Measurements from ENCODE around the gene BMAL1. TPM values are rescaled to one million over a fixed set of nuclear protein-coding genes. Genes with fewer than 3 reads are reported as not detected.

Gene BMAL1
- total RNA-seq, 1 experiment from 2014 or later: not detected

DNA sequence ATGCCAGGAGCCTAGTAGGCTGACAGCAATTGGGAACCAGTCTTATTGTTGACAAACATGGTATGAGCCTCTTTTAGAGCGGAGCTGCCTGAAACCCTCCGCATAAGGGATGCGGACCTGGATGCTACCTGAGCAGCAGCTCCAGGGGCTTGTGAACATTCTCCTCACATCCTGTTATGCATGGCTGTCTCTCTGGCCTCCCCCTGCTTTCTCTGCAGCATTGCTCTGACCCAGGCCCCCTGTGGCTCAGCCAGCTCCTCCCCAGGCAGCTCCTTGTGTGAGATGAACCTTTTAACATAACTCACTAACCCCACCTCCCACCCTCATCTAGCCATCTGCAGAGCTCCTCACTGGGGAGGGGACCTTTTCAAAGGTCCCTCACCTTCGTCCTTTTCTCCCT is 6.0 kb downstream of the BMAL1 start:
- no peaks in the 10 kb centered on the region for H3K79me2 ChIP-seq (ENCODE audit: low read length)
- no peaks in the 10 kb centered on the region for H3K9me2 ChIP-seq (replicated peaks; ENCODE audit: insufficient read depth, low read length)
- H3K4me2 ChIP-seq (ENCODE audit: low read depth, low read length, poor library complexity, severe bottlenecking): no peak overlapping the region
- H3K27ac ChIP-seq (ENCODE audit: low read length): no peak overlapping the region
- no peak for DNase-seq
- no peaks in the 10 kb centered on the region for H3K4me1 ChIP-seq (ENCODE audit: low read length)
- H3K27me3 ChIP-seq (ENCODE audit: low read length): no peaks in the 10 kb centered on the region
- no peaks in the 10 kb centered on the region for H3K36me3 ChIP-seq (ENCODE audit: insufficient read depth, low read length)
- no peak overlapping the region for H2AFZ ChIP-seq (ENCODE audit: low read length)
- H4K20me1 ChIP-seq (ENCODE audit: insufficient read depth, low read depth, low read length): no peaks in the 10 kb centered on the region
- no peak overlapping the region for H3K9ac ChIP-seq (ENCODE audit: low read length)
- no peak overlapping the region for H3K4me3 ChIP-seq (ENCODE audit: low read length)
- no peaks in the 10 kb centered on the region for H3K9me3 ChIP-seq (ENCODE audit: low read length)

DNA sequence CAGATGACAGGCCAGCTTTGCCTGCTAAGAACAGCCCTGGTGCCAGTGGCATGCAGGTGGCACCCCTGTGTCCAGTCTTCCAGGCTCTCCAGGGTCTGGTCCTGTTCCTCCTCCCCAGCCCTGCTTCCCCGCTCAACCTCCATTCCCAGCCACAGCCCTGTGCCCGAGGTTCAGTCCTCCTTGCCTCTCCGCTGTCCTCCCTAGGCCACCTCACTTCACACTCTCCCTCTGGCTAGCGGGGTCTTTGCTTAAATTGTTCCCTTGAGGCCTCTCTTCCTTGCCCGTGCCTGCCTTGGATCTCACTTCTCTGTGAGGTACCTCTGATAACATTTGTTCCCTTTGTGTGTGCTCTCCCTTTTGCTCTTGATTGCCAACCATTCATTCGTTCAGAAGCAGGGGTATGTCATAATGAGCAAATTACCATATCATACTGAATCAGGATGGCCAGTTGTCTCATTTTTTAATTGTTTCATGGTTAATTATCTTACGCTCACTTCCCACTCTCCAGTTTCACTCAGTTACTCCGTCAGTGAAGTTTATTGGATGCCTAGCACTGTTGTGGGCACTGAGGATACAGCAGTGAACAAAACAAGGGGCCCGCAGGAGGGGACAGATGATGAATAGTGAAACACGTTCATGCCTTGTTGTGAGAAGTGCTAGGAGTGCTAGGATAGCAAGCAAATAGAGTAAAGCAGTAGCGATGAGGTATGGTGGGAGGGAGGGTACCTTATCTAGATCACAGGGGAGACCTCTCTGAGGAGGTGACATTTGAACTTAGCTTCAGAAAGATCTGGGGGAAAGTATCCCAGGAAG is 7.4 kb downstream of the BMAL1 start:
- Histone ChIP-seq H4K20me1 (ENCODE audit: insufficient read depth, low read depth, low read length) (no peaks in the 10 kb centered on the region), H3K36me3 (ENCODE audit: insufficient read depth, low read length) (no peaks in the 10 kb centered on the region), H3K4me3 (ENCODE audit: low read length) (no peak overlapping the region), H3K27me3 (ENCODE audit: low read length) (no peaks in the 10 kb centered on the region), H3K9ac (ENCODE audit: low read length) (no peak overlapping the region), H3K27ac (ENCODE audit: low read length) (no peak overlapping the region), H3K9me3 (ENCODE audit: low read length) (no peaks in the 10 kb centered on the region), H3K79me2 (ENCODE audit: low read length) (no peaks in the 10 kb centered on the region), H3K4me1 (ENCODE audit: low read length) (no peaks in the 10 kb centered on the region), H3K9me2 (replicated peaks; ENCODE audit: insufficient read depth, low read length) (no peaks in the 10 kb centered on the region), H3K4me2 (ENCODE audit: low read depth, low read length, poor library complexity, severe bottlenecking) (no peak overlapping the region), H2AFZ (ENCODE audit: low read length) (no peak overlapping the region)
- DNase-seq: no peak

DNA sequence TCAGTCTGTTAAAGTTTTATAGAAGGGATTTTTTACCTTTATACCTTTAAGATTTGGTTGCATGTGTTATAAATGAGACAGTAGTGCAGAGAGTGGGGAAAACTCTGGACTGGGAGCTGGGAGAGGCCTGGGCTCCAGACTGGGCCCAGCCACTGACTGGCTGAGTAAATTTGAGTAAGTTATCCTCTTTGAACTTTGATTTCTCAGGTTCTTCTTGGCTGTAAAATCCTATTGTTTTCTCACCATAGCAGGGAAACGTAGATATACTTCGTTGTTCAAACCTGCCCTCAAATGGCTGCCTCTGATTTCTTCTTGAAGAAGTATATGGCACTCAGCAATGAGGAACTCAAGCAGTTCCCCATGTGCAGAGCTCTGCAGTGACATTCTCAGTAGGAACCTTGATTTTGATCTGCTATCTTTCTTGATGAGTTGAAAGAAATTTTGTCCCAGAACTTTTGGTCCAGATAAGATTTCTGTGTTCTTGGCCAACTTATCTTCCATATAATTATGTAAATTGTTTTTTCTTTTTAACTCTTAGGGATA is 8.8 kb downstream of the BMAL1 start:
- Histone ChIP-seq H3K4me3 (ENCODE audit: low read length) (no peak overlapping the region), H3K9me3 (ENCODE audit: low read length) (no peaks in the 10 kb centered on the region), H3K27me3 (ENCODE audit: low read length) (no peaks in the 10 kb centered on the region), H3K79me2 (ENCODE audit: low read length) (no peaks in the 10 kb centered on the region), H3K27ac (ENCODE audit: low read length) (no peak overlapping the region), H4K20me1 (ENCODE audit: insufficient read depth, low read depth, low read length) (no peaks in the 10 kb centered on the region), H3K36me3 (ENCODE audit: insufficient read depth, low read length) (no peaks in the 10 kb centered on the region), H3K9ac (ENCODE audit: low read length) (no peak overlapping the region), H2AFZ (ENCODE audit: low read length) (no peak overlapping the region), H3K4me2 (ENCODE audit: low read depth, low read length, poor library complexity, severe bottlenecking) (no peak overlapping the region), H3K9me2 (replicated peaks; ENCODE audit: insufficient read depth, low read length) (no peaks in the 10 kb centered on the region), H3K4me1 (ENCODE audit: low read length) (no peaks in the 10 kb centered on the region)
- no peak for DNase-seq

DNA sequence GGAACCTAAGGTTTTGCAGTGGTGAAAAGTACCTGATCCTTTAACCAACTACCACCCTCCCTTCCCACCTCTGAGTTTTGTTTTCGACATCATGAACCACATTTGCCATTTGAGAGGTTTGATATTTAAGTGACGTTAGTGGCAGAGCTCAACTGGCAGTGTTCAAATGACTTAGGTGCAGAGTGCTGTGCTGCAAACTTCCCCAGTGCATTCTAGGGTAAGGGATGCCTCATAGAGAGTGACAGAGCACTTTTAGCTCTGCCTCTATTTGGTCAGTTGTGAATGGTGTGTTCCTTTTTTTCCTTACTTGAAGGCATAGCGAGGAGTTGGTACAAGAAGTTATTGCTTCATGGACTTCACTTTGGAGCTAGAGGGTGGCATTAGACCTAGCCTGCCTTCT is 9.4 kb downstream of the BMAL1 start:
- Histone ChIP-seq H3K9ac (ENCODE audit: low read length) (no peak overlapping the region), H3K27ac (ENCODE audit: low read length) (no peak overlapping the region), H4K20me1 (ENCODE audit: insufficient read depth, low read depth, low read length) (no peaks in the 10 kb centered on the region), H3K9me3 (ENCODE audit: low read length) (no peaks in the 10 kb centered on the region), H3K4me1 (ENCODE audit: low read length) (no peaks in the 10 kb centered on the region), H3K27me3 (ENCODE audit: low read length) (no peaks in the 10 kb centered on the region), H3K79me2 (ENCODE audit: low read length) (no peaks in the 10 kb centered on the region), H3K4me2 (ENCODE audit: low read depth, low read length, poor library complexity, severe bottlenecking) (no peak overlapping the region), H3K36me3 (ENCODE audit: insufficient read depth, low read length) (no peaks in the 10 kb centered on the region), H2AFZ (ENCODE audit: low read length) (no peak overlapping the region), H3K9me2 (replicated peaks; ENCODE audit: insufficient read depth, low read length) (no peaks in the 10 kb centered on the region), H3K4me3 (ENCODE audit: low read length) (no peak overlapping the region)
- no peak for DNase-seq

DNA sequence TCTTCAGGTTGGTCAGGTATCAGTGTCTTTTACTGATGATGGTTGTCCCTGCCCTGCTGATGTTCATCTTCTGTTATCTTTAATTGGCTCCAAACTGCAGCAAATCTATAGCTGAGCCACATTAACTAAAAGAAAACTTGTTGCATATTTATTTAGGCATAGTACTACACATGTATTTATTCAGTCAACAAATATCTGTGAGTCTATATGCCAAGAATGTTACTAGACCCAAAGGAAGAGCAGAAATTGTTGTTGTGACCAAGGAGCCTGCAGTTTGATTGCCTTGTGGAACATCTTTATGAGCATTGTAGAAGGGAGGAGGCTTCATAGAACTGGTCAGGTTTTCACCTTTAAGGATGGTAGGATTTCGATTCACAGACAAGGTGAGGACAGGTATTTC is 10.1 kb downstream of the BMAL1 start:
- Histone ChIP-seq H3K9me3 (ENCODE audit: low read length) (no peaks in the 10 kb centered on the region), H3K9me2 (replicated peaks; ENCODE audit: insufficient read depth, low read length) (no peaks in the 10 kb centered on the region), H3K27me3 (ENCODE audit: low read length) (no peaks in the 10 kb centered on the region), H3K4me2 (ENCODE audit: low read depth, low read length, poor library complexity, severe bottlenecking) (no peak overlapping the region), H4K20me1 (ENCODE audit: insufficient read depth, low read depth, low read length) (no peaks in the 10 kb centered on the region), H3K4me1 (ENCODE audit: low read length) (no peaks in the 10 kb centered on the region), H3K36me3 (ENCODE audit: insufficient read depth, low read length) (no peaks in the 10 kb centered on the region), H3K79me2 (ENCODE audit: low read length) (no peaks in the 10 kb centered on the region), H2AFZ (ENCODE audit: low read length) (no peak overlapping the region), H3K27ac (ENCODE audit: low read length) (no peak overlapping the region), H3K9ac (ENCODE audit: low read length) (no peak overlapping the region), H3K4me3 (ENCODE audit: low read length) (no peak overlapping the region)
- DNase-seq: no peak

DNA sequence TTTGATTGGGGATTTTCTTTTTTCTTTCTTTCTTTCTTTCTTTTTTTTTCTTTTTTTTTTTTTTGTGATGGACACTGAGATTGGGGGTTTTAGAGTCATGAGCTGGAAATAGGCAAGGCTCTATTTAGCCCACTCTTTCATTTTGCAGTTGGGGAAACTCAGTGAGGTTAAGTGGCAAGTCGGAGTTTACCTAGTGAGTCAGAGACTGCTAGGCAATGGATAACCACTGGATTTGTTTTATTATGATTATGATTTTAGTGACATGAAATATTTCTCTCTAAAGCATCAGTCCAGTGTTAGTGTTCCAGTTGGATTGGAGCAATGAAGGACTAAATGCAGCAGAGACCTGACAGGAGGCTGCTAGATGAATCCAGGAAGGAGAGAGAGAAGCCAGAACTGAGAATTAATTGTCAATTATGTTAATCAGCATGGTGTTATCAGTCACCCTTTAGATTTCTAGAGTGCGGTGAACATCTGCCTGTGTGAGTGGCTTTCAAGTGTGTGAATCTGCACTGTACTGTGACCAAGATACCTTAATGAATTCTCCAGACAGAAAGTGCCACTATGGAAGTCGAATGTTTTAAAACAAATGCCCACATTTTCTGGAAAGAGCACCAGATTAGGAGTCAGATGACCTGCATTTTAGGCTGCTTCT is 10.9 kb downstream of the BMAL1 start:
- H3K9ac ChIP-seq (ENCODE audit: low read length): no peak overlapping the region
- H2AFZ ChIP-seq (ENCODE audit: low read length): no peak overlapping the region
- no peaks in the 10 kb centered on the region for H3K9me2 ChIP-seq (replicated peaks; ENCODE audit: insufficient read depth, low read length)
- no peak overlapping the region for H3K27ac ChIP-seq (ENCODE audit: low read length)
- no peaks in the 10 kb centered on the region for H3K4me1 ChIP-seq (ENCODE audit: low read length)
- no peaks in the 10 kb centered on the region for H3K9me3 ChIP-seq (ENCODE audit: low read length)
- no peaks in the 10 kb centered on the region for H4K20me1 ChIP-seq (ENCODE audit: insufficient read depth, low read depth, low read length)
- no peak for DNase-seq
- no peaks in the 10 kb centered on the region for H3K79me2 ChIP-seq (ENCODE audit: low read length)
- H3K36me3 ChIP-seq (ENCODE audit: insufficient read depth, low read length): no peaks in the 10 kb centered on the region
- H3K4me3 ChIP-seq (ENCODE audit: low read length): no peak overlapping the region
- no peaks in the 10 kb centered on the region for H3K27me3 ChIP-seq (ENCODE audit: low read length)
- H3K4me2 ChIP-seq (ENCODE audit: low read depth, low read length, poor library complexity, severe bottlenecking): no peak overlapping the region

DNA sequence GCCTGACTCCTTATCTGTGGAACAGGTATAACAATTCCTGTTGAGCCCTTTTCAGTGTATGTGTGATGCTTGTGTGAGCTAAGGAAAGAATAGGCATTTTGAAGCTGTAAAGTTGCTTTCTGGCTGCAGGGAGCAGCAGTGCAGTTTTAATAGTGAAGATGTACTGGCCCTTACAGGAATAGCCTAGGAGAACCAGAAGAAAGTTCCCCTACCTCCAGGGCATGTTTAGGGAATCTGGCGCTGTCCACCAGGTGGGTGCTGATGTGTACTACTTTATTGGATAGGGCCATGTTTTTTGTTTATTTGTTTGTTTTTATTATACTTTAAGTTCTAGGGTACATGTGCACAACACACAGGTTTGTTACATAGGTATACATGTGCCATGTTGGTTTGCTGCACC is 11.5 kb downstream of the BMAL1 start:
- Histone ChIP-seq H3K79me2 (ENCODE audit: low read length) (no peaks in the 10 kb centered on the region), H3K27ac (ENCODE audit: low read length) (no peak overlapping the region), H3K9ac (ENCODE audit: low read length) (no peak overlapping the region), H3K4me1 (ENCODE audit: low read length) (no peaks in the 10 kb centered on the region), H3K27me3 (ENCODE audit: low read length) (no peaks in the 10 kb centered on the region), H3K36me3 (ENCODE audit: insufficient read depth, low read length) (no peaks in the 10 kb centered on the region), H3K9me2 (replicated peaks; ENCODE audit: insufficient read depth, low read length) (no peaks in the 10 kb centered on the region), H4K20me1 (ENCODE audit: insufficient read depth, low read depth, low read length) (no peaks in the 10 kb centered on the region), H3K4me2 (ENCODE audit: low read depth, low read length, poor library complexity, severe bottlenecking) (no peak overlapping the region), H3K4me3 (ENCODE audit: low read length) (no peak overlapping the region), H2AFZ (ENCODE audit: low read length) (no peak overlapping the region), H3K9me3 (ENCODE audit: low read length) (no peaks in the 10 kb centered on the region)
- DNase-seq: no peak

- H3K9me3 ChIP-seq (ENCODE audit: low read length): no peaks in the 10 kb centered on the region
- no peaks in the 10 kb centered on the region for H3K4me1 ChIP-seq (ENCODE audit: low read length)
- no peak overlapping the region for H2AFZ ChIP-seq (ENCODE audit: low read length)
- H3K9me2 ChIP-seq (replicated peaks; ENCODE audit: insufficient read depth, low read length): no peaks in the 10 kb centered on the region
- no peak overlapping the region for H3K4me3 ChIP-seq (ENCODE audit: low read length)
- no peaks in the 10 kb centered on the region for H3K79me2 ChIP-seq (ENCODE audit: low read length)
- H3K27me3 ChIP-seq (ENCODE audit: low read length): no peaks in the 10 kb centered on the region
- H3K36me3 ChIP-seq (ENCODE audit: insufficient read depth, low read length): no peaks in the 10 kb centered on the region
- no peak for DNase-seq
- H4K20me1 ChIP-seq (ENCODE audit: insufficient read depth, low read depth, low read length): no peaks in the 10 kb centered on the region
- no peak overlapping the region for H3K27ac ChIP-seq (ENCODE audit: low read length)
- H3K4me2 ChIP-seq (ENCODE audit: low read depth, low read length, poor library complexity, severe bottlenecking): no peak overlapping the region
- H3K9ac ChIP-seq (ENCODE audit: low read length): no peak overlapping the region
Measured at GRCh38 chr11:13290221-13290980, 12.8 kb downstream of the BMAL1 start.

Measured in Karpas-422 (cell line).